Measurements from ENCODE around the gene DCHS2. TPM values are rescaled to one million over a fixed set of nuclear protein-coding genes. Genes with fewer than 3 reads are reported as not detected.

DCHS2 gene
- total and polyA plus RNA-seq, 10 of the 15 experiments (the other 5 are each of a cell fraction or from before 2014, with no cell fraction given) = 0.01 to 0.31 (median 0.06) TPM; not detected in 3

GRCh38 chr4:154234576-154234975 lies 257.0 kb downstream of the DCHS2 start:
- H2AFZ ChIP-seq (ENCODE audit: control insufficient read depth, low read depth, low read length) = no peak overlapping the region
- intact Hi-C loops (cut with micrococcal nuclease; ENCODE audit: unreplicated experiment) (no loop called here), in situ Hi-C loops (cut with MboI) (no loop called here)
- POLR2A ChIA-PET = no interaction called here
- RAD21 ChIA-PET (ENCODE audit: unreplicated experiment) = no interaction called here
- no peak for DNase-seq (ENCODE audit: low read depth, low spot score)
- H3K4me1 ChIP-seq (ENCODE audit: control insufficient read depth, insufficient read depth, low read length) = no peaks in the 10 kb centered on the region
- no peaks in the 10 kb centered on the region for H3K27me3 ChIP-seq (replicated peaks in 1 of 2; ENCODE audit: control insufficient read depth in 2 of 2, insufficient read depth in 2 of 2, low read length in 1 of 2)
- no peaks in the 10 kb centered on the region for H3K79me2 ChIP-seq (ENCODE audit: control insufficient read depth, insufficient read depth, low read length)
- CTCF ChIA-PET = no interaction called here
- H3K4me3 ChIP-seq = no peak overlapping the region
- no TSS peak for BruUV-seq (replicated peaks)
- SMC1A ChIA-PET (ENCODE audit: uncharacterized antibody, unreplicated experiment) = no interaction called here
- H3K4me2 ChIP-seq (ENCODE audit: control insufficient read depth, insufficient read depth) = no peak overlapping the region
- WGBS (ENCODE audit: insufficient coverage, insufficient replicate concordance, low lambda C conversion rate, missing lambda C conversion rate) = 49% methylated on average over 4 of the region's 4 CpGs
- H3K36me3 ChIP-seq (ENCODE audit: control insufficient read depth in 2 of 2, insufficient read depth in 2 of 2, low read length in 1 of 2) = no peaks in the 10 kb centered on the region
- no peak overlapping the region for H3K27ac ChIP-seq (ENCODE audit: control insufficient read depth, insufficient read depth)
- H3K9ac ChIP-seq (ENCODE audit: control insufficient read depth, insufficient read depth, low read length) = no peak overlapping the region
- no peaks in the 10 kb centered on the region for H4K20me1 ChIP-seq (ENCODE audit: control insufficient read depth, insufficient read depth)
- ATAC-seq = no peak
- TF ChIP-seq CBFB (IDR thresholded peaks at IDR 0.05; ENCODE audit: low read depth) (no peak), MYC (IDR thresholded peaks at IDR 0.05; ENCODE audit: insufficient read depth, insufficient read length, insufficient replicate concordance, low read length, severe bottlenecking) (no peak), FOXM1 (IDR thresholded peaks at IDR 0.05; ENCODE audit: low read depth, low read length) (no peak)
- FAIRE-seq = no peak
- no peaks in the 10 kb centered on the region for H3K9me3 ChIP-seq (replicated peaks; ENCODE audit: control insufficient read depth, insufficient read depth, low read length)

- intact Hi-C loops (cut with micrococcal nuclease; ENCODE audit: unreplicated experiment) = no loop called here
- FAIRE-seq (no peak), ATAC-seq (no peak), DNase-seq (ENCODE audit: low read depth, low spot score) (no peak)
- Histone ChIP-seq H3K4me2 (ENCODE audit: control insufficient read depth, insufficient read depth) (no peak overlapping the region), H3K9ac (ENCODE audit: control insufficient read depth, insufficient read depth, low read length) (no peak overlapping the region), H3K9me3 (replicated peaks; ENCODE audit: control insufficient read depth, insufficient read depth, low read length) (no peaks in the 10 kb centered on the region), H3K4me1 (ENCODE audit: control insufficient read depth, insufficient read depth, low read length) (no peaks in the 10 kb centered on the region), H2AFZ (ENCODE audit: control insufficient read depth, low read depth, low read length) (no peak overlapping the region), H3K79me2 (ENCODE audit: control insufficient read depth, insufficient read depth, low read length) (no peaks in the 10 kb centered on the region), H3K36me3 (ENCODE audit: control insufficient read depth in 2 of 2, insufficient read depth in 2 of 2, low read length in 1 of 2) (no peaks in the 10 kb centered on the region), H4K20me1 (ENCODE audit: control insufficient read depth, insufficient read depth) (no peaks in the 10 kb centered on the region), H3K4me3 (no peak overlapping the region), H3K27ac (ENCODE audit: control insufficient read depth, insufficient read depth) (no peak overlapping the region), H3K27me3 (replicated peaks in 1 of 2; ENCODE audit: control insufficient read depth in 2 of 2, insufficient read depth in 2 of 2, low read length in 1 of 2) (no peaks in the 10 kb centered on the region)
- POLR2A ChIA-PET = no interaction called here
- no TSS peak for BruUV-seq (replicated peaks)
- RAD21 ChIA-PET (ENCODE audit: unreplicated experiment) = no interaction called here
- CTCF ChIA-PET = no interaction called here
- SMC1A ChIA-PET (ENCODE audit: uncharacterized antibody, unreplicated experiment) = no interaction called here
- WGBS (ENCODE audit: insufficient coverage, insufficient replicate concordance, low lambda C conversion rate, missing lambda C conversion rate) = 2% methylated on average over 2 of the region's 2 CpGs
- in situ Hi-C loops (cut with MboI) = no loop called here
- TF ChIP-seq BCL3 (IDR thresholded peaks at IDR 0.05; ENCODE audit: borderline replicate concordance, insufficient read depth, low read depth, low read length, poor library complexity, severe bottlenecking) (no peak), SIN3A (IDR thresholded peaks at IDR 0.05; ENCODE audit: low read depth, low read length) (no peak), MEF2A (IDR thresholded peaks at IDR 0.05; ENCODE audit: insufficient read depth, low read depth, low read length) (no peak), MLLT1 (IDR thresholded peaks at IDR 0.05) (no peak), CHD2 (IDR thresholded peaks at IDR 0.05; ENCODE audit: borderline replicate concordance, low read depth, low read length) (no peak), NR2C1 (IDR thresholded peaks at IDR 0.05) (no peak), PRDM15 (CRISPR knock-in tag; IDR thresholded peaks at IDR 0.05) (no peak)
Measured at GRCh38 chr4:154231806-154232478, 259.7 kb downstream of the DCHS2 start.

All from GM12878 (cell line).